ENCODE data around the gene DUOXA2. TPM values are rescaled to one million over a fixed set of nuclear protein-coding genes. Genes with fewer than 3 reads are reported as not detected.

DUOXA2 gene
- total RNA-seq, 1 donor from 2014 or later, result not detected

GRCh38 chr15:45110256-45110820 is 3.8 kb upstream of the DUOXA2 start:
- no peak overlapping the region for H3K4me3 Mint-ChIP-seq (ENCODE audit: unreplicated experiment)
- no peaks in the 10 kb centered on the region for H3K9me3 Mint-ChIP-seq (ENCODE audit: low read depth)
- peaks cover 17% of the 10 kb centered on the region for H3K4me1 Mint-ChIP-seq (ENCODE audit: low read depth)
- H3K27me3 Mint-ChIP-seq (ENCODE audit: low read depth), result peaks cover 66% of the 10 kb centered on the region
- H3K36me3 Mint-ChIP-seq (ENCODE audit: low read depth), result peaks cover 2% of the 10 kb centered on the region
- no peak overlapping the region for H3K27ac Mint-ChIP-seq (ENCODE audit: unreplicated experiment)
- no peak for DNase-seq (ENCODE audit: low spot score)
- peak; percentile 27 for TF ChIP-seq CTCF (IDR thresholded peaks at IDR 0.05)

- peak; percentile 83 for DNase-seq (ENCODE audit: low spot score)
- Mint-ChIP-seq H3K27ac (ENCODE audit: unreplicated experiment) (no peak overlapping the region), H3K9me3 (ENCODE audit: low read depth) (no peaks in the 10 kb centered on the region), H3K4me3 (ENCODE audit: unreplicated experiment) (peak overlapping the region; percentile 51), H3K27me3 (ENCODE audit: low read depth) (peaks cover 61% of the 10 kb centered on the region), H3K36me3 (ENCODE audit: low read depth) (peaks cover 2% of the 10 kb centered on the region), H3K4me1 (ENCODE audit: low read depth) (peaks cover 17% of the 10 kb centered on the region)
- TF ChIP-seq CTCF (IDR thresholded peaks at IDR 0.05), result no peak
Measured at GRCh38 chr15:45111390-45112142, 2.6 kb upstream of the DUOXA2 start.

GRCh38 chr15:45112143-45112590 is 2.0 kb upstream of the DUOXA2 start:
- TF ChIP-seq CTCF (IDR thresholded peaks at IDR 0.05), result no peak
- Mint-ChIP-seq H3K27ac (ENCODE audit: unreplicated experiment) (no peak overlapping the region), H3K4me3 (ENCODE audit: unreplicated experiment) (peak overlapping the region; percentile 51), H3K9me3 (ENCODE audit: low read depth) (no peaks in the 10 kb centered on the region), H3K4me1 (ENCODE audit: low read depth) (peaks cover 17% of the 10 kb centered on the region), H3K27me3 (ENCODE audit: low read depth) (peaks cover 58% of the 10 kb centered on the region), H3K36me3 (ENCODE audit: low read depth) (peaks cover 2% of the 10 kb centered on the region)
- DNase-seq (ENCODE audit: low spot score), result no peak

GRCh38 chr15:45112591-45113379 is 1.3 kb upstream of the DUOXA2 start:
- Mint-ChIP-seq H3K4me3 (ENCODE audit: unreplicated experiment) (peak overlapping the region; percentile 51), H3K9me3 (ENCODE audit: low read depth) (no peaks in the 10 kb centered on the region), H3K27me3 (ENCODE audit: low read depth) (peaks cover 57% of the 10 kb centered on the region), H3K4me1 (ENCODE audit: low read depth) (peaks cover 18% of the 10 kb centered on the region), H3K36me3 (ENCODE audit: low read depth) (peaks cover 2% of the 10 kb centered on the region), H3K27ac (ENCODE audit: unreplicated experiment) (no peak overlapping the region)
- DNase-seq (ENCODE audit: low spot score), result peak; percentile 79
- TF ChIP-seq CTCF (IDR thresholded peaks at IDR 0.05), result no peak

- H3K27ac Mint-ChIP-seq (ENCODE audit: unreplicated experiment), result no peak overlapping the region
- H3K4me1 Mint-ChIP-seq (ENCODE audit: low read depth), result peaks cover 24% of the 10 kb centered on the region
- H3K4me3 Mint-ChIP-seq (ENCODE audit: unreplicated experiment), result no peak overlapping the region
Measured at GRCh38 chr15:45113380-45113990, 641 bp upstream of the DUOXA2 start.

More at GRCh38 chr15:45113380-45113990, 641 bp upstream of the DUOXA2 start:
- H3K27me3 Mint-ChIP-seq (ENCODE audit: low read depth), result peaks cover 57% of the 10 kb centered on the region
- no peak for TF ChIP-seq CTCF (IDR thresholded peaks at IDR 0.05)
- DNase-seq (ENCODE audit: low spot score), result no peak
- no peaks in the 10 kb centered on the region for H3K9me3 Mint-ChIP-seq (ENCODE audit: low read depth)
- peaks cover 2% of the 10 kb centered on the region for H3K36me3 Mint-ChIP-seq (ENCODE audit: low read depth)
